Measurements from ENCODE around the gene ANKRD2.
"Not testable (repeated sequence)": the region's sequence is repeated elsewhere in the genome, so short reads cannot be mapped to it uniquely, and the experiment has no call there.

- TF ChIP-seq CTCF, POLR2A (IDR thresholded peaks at IDR 0.05): not testable (repeated sequence)
Measured at GRCh38 chr10:97555541-97555940, 17.0 kb upstream of the ANKRD2 start.

All from right lobe of liver (tissue), 4 donors.